Measurements from ENCODE around the gene FLRT3.

The FLRT3 gene

DNA sequence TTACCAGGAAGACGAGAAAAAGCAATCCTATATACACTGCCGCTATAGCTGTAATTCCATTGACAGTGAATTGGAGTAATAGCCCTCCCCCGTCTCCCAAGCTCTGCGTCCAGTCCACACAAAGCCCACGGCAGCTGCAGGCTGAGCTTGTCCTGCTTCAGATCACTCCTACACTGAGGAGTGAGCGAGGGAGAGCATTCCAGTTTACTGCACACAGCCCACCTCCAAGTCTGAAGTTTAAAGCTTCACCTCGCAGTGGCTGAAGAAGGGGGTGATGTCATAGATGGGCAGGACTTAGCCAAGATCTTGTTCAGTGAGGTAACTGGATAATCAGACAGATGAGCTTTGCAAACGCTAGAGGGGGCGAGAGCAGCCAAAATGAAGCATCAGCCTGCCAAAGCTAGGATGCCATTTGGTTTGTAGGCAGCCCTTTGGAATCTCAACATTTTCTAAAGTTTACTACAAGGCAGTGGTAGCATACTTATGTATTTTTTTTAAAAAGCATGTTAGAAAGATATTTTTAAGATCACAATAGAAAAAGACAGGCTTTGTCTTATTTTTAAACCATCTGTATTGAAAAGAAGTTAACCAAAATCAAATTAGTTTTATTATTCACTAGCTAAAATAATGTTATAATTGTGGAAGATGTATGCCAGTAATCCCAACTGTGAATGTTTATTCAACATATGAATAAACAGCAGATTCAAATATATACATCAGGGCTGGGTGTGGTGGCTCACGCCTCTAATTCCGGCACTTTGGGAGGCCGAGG lies at the start of gene FLRT3:
Gene FLRT3 (minus strand): TSS at position 213 of the 772 bp plus-strand sequence. CDS start 10,106 bp downstream, outside the sequence.
- peak; percentile 74 for DNase-seq

- DNase-seq, result no peak
Measured at GRCh38 chr20:14386726-14387125, 49.3 kb upstream of the FLRT3 start.

- no peak for DNase-seq
Measured at GRCh38 chr20:14385176-14385740, 47.8 kb upstream of the FLRT3 start.

DNA sequence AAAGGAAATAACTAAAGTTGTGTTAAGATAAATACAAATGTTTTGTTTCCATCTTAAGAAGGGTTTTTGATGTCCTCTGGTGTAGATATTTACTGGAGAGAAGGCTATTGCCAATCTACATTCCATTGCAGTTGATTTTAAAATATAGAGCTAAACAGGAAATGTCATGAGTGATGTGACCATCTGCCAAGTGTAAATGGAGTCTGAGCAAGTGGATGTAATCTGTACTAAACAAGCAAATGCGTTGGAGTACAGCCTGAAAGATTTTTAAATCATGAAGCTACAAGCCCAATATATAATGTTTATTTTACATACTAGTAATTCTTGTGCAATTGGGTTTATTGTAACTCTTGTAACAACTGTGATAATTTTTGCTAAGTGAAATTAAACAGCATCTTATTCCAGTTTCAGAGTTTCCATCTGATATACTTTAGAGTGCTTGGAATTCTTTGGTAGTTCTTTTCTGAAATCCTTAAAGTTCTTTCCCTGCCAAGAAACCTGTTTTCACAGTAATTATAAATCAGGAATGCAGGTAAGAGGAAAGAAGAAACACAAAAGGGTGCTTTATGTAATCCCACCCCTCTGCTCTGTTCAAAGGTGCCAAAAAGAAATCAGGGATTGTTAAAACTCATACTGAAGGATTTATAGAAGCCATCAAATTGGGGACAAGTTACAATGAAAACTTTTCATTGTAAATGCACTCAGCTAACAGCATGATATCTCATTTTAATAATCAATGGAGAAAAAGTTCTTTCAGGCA lies 47.2 kb upstream of the FLRT3 start:
- DNase-seq, result no peak

DNA sequence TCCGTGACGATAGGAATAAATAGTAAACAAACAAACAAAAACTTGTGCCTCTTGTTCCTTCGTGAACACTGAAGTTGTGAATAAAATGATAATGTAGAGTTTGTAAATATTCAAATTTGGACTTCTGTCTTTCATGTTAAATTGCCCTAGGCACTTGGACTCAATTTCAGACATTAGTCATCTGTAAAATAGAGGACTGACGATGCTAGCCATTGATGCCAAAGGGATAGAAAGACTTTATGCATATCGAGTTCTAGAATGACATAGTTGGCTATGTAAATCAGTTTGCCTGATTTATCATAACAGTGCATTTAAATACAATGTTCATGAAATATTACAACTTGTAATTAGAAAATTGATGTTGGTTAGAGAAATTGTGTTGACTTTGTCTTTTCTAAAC lies 45.9 kb upstream of the FLRT3 start:
- DNase-seq, result no peak

DNA sequence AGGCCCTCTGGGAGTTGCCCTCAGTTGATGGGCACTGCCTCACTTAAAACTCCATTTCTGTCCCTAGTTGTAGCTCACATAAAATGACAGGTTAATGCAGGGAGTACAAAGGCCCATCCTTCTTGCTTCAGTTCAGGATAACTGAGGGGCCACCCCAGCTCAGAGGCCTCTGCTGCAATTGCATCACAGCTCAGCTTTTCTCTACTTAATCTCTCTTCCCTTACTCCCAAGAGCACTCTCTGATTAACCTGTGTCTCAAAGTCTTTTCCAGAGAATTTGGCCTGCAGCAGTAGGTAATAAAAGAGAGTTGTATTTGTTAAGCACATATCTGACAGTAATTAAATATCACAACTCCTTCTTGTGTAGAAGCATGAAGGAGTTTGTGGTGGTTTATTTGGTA lies 40.9 kb upstream of the FLRT3 start:
- no peak for DNase-seq

DNA sequence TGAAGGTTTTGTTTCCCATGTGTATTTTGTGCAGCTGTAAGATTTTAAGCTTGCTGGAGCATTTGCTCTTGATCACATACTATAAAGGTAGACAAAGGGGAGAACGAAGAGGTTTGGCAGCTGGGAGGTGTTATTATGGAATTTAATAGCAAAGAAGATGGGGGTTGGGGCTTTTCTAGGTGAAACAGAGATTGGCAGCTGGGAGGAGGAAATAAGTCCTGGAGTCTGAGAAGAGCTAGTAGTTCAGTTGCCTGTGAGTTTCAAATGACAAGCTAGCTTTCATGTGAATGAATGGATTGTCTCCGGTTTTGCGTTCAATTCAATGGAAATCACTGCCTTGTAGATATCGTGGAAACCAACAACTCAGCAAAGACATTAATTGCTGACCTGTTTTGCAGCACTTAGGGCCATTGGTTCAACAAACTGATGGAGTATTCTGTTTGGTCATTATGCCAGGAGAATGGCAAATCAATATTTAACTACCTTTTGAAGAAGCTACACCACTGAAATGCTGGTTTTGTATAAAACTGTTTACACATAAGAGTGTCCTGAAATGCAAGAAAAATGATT lies 38.1 kb upstream of the FLRT3 start:
- no peak for DNase-seq

- DNase-seq, result no peak
Measured at GRCh38 chr20:14374196-14374595, 36.8 kb upstream of the FLRT3 start.

GRCh38 chr20:14361509-14362345 lies 24.3 kb upstream of the FLRT3 start:
- DNase-seq, result no peak

- DNase-seq, result no peak
Measured at GRCh38 chr20:14360416-14360815, 23.0 kb upstream of the FLRT3 start.

- no peak for DNase-seq
Measured at GRCh38 chr20:14355791-14356190, 18.4 kb upstream of the FLRT3 start.

DNA sequence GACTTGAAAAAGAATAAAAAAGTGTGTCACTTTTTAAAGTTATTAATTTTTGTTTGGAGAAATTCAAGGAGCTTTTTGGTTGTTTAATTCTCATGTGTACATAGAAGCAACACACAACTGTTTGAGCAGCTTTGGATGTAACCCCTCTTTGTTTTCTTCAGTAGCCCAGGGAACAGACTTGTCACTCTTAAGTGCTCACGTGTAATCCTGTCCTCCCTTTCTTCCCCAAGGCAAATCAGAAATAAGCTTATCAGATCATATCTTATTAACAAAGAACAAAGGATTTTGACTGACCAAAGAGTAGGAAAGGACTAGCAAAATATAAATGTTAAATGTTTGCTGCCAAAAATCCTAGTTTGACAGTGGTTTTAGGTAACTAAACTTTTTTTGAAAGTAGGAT lies 7.3 kb upstream of the FLRT3 start:
- DNase-seq, result no peak

GRCh38 chr20:14343491-14344065 lies 6.2 kb upstream of the FLRT3 start:
- no peak for DNase-seq

DNA sequence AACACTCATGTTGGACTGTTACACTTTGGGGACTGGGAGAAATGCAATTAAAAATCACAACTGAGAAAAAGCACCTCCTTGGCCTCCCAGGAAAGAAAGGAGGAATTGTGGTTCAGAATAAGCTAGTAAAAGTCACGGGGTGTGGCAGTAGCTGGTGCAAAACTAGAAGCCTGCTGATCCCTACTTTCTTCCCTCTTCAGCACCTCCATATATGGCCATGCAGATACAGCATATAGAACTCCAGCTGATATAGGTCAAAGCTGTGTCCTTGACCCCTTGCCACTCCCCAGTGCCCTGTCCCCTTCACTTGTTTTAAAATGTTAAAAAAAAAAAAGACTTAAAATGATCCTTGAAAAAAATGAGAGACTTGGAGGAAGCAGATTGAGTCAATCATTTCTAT lies 5.5 kb upstream of the FLRT3 start:
- DNase-seq, result no peak

- DNase-seq, result no peak
Measured at GRCh38 chr20:14341801-14342200, 4.4 kb upstream of the FLRT3 start.

DNA sequence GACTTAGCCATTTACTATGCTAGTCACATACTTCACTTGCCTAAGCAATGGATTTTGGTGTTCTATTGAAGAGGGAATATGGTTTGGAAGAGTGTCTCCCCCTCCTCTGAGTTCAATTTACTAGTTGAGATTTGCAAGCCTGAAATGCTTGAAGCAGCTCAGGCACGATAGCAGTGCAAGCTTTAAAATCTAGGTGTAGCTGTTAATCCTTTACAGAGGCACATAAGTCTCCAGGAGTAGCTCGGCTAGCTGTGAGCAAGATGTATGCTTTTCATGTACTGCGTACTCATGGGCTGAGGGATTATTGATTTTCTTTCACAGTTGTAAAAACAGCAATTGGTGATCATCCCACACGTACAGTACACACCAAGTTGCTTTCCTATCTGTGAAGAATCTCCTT lies 726 bp downstream of the FLRT3 start:
- DNase-seq, result no peak

DNA sequence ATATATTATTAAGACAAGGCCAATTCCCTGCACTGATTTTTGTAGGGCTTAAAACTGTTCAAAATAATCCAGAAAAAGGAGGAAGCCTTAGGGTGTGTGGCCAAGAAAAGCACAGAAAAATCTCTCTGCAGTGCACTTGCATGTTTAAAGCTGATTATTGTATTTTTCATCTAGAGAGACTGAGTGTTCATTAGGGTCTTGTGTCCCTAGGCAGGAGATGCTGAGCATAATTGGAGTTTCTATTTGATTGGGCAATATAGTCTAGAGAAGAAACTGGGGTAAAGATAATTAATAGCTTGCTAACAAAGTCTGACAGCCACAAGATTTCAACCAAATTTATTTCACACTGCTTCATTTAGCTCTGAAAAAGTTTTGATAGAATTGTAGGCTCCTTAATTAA lies 2.4 kb downstream of the FLRT3 start:
- DNase-seq, result no peak

DNA sequence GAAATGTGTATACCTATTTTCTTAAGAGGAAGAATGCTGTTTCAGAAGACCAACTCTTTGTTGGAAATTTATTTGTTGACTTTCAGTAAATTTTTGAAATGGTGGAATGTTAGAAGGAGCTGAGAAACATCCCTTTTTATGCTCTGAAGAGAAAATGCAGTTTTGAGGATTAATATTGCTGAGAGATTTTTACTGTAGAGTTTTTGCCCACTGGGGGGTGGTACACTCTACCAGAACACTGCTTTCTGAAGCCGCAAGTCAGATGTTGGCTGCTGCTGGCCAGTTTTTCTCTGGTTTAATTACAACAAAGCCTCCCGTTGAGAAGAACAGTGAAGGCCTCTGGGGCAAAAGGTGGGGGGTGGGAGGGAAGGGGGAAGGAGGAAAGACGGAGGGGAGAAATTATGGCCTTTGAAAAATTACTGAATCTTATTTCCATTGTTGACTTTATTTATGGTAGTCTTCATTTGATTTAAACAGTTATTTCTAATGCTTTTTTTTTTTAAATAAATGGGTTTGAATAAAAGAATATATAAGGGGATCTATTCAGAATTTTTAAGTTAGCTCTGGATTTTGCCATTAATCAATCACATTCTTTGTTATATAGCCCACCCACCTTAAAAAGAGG lies 3.0 kb downstream of the FLRT3 start:
- peak; percentile 28 for DNase-seq

GRCh38 chr20:14333721-14334120 lies 3.7 kb downstream of the FLRT3 start:
- DNase-seq, result peak; percentile 16

DNA sequence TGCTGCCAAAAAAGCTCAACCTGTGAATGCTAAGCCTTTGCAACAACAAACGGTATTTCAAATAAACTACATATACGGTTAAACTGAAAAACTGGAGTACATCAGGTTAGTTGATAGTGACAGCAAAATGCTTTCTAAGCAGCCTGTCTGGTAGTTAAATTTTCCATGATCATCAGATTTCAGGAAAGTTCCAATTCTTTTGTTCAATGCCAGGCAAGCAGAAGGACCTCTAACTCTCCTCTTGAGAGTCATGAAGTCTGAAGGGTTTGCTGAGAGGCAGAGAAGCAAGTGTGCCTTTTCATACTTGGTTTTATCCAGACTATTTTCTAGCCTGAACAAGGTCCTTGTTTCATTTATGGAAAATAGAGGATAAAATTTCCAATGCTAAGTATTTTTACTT lies 4.5 kb downstream of the FLRT3 start:
- DNase-seq, result no peak

GRCh38 chr20:14331646-14332045 lies 5.8 kb downstream of the FLRT3 start:
- DNase-seq, result peak; percentile 22

DNA sequence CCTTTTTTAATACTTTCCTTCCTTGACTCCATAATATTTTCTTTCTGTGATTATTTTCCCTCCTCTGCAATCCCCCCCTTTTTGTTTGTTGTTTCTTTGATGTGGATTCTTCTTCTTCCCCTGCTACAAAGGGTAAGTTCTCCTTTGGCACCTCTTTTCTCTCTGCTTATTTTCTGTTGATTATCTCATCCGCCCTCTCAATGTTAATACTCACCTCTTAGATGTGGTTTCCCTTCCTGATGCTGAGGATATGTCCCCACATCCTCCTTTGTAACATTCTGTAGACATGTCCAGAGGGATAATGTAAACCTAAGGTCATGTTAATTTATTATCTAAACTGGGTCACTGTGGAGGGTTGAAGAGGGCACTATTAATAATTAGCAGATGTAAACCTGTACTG lies 17.7 kb downstream of the FLRT3 start:
- no peak for DNase-seq
